ENCODE data around the gene EPS15. TPM values are rescaled to one million over a fixed set of nuclear protein-coding genes. Genes with fewer than 3 reads are reported as not detected.
"Not testable (repeated sequence)": the region's sequence is repeated elsewhere in the genome, so short reads cannot be mapped to it uniquely, and the experiment has no call there.

The EPS15 gene
- total RNA-seq, 1 donor from 2014 or later: 88.5 TPM

GRCh38 chr1:51454554-51454953 lies 64.5 kb downstream of the EPS15 start:
- Histone ChIP-seq H3K9me3 (no peaks in the 10 kb centered on the region), H3K27ac (no peak overlapping the region), H3K27me3 (no peaks in the 10 kb centered on the region), H3K36me3 (peaks cover 27% of the 10 kb centered on the region), H3K4me1 (no peaks in the 10 kb centered on the region), H3K4me3 (no peak overlapping the region)
- intact Hi-C loops (cut with DNase I): no loop called here
- TF ChIP-seq CTCF (IDR thresholded peaks at IDR 0.05): no peak
- DNase-seq: no peak
- ATAC-seq: no peak

GRCh38 chr1:51453010-51453409 lies 66.1 kb downstream of the EPS15 start:
- no peaks in the 10 kb centered on the region for H3K9me3 ChIP-seq
- intact Hi-C loops (cut with DNase I): no loop called here
- H3K4me3 ChIP-seq: no peak overlapping the region
- no peaks in the 10 kb centered on the region for H3K27me3 ChIP-seq
- H3K4me1 ChIP-seq: no peaks in the 10 kb centered on the region
- TF ChIP-seq CTCF (IDR thresholded peaks at IDR 0.05): no peak
- ATAC-seq: no peak
- no peak for DNase-seq
- no peak overlapping the region for H3K27ac ChIP-seq
- H3K36me3 ChIP-seq: peaks cover 13% of the 10 kb centered on the region

- peaks cover 17% of the 10 kb centered on the region for H3K36me3 ChIP-seq
- H3K4me1 ChIP-seq: peaks cover 12% of the 10 kb centered on the region
- H3K4me3 ChIP-seq; intact Hi-C loops (cut with DNase I); H3K27me3 ChIP-seq; H3K27ac ChIP-seq; H3K9me3 ChIP-seq; ATAC-seq; DNase-seq: not testable (repeated sequence)
Observed at GRCh38 chr1:51448844-51449454, 70.1 kb downstream of the EPS15 start.

- Histone ChIP-seq H3K36me3 (peaks cover 25% of the 10 kb centered on the region), H3K27ac (peak overlapping the region; percentile 44), H3K27me3 (no peaks in the 10 kb centered on the region), H3K4me3 (no peak overlapping the region), H3K4me1 (peaks cover 12% of the 10 kb centered on the region), H3K9me3 (no peaks in the 10 kb centered on the region)
- no peak for TF ChIP-seq CTCF (IDR thresholded peaks at IDR 0.05)
- intact Hi-C loops (cut with DNase I): no loop called here
- ATAC-seq (no peak), DNase-seq (no peak)
Observed at GRCh38 chr1:51445351-51446090, 73.5 kb downstream of the EPS15 start.

GRCh38 chr1:51444534-51445192 lies 74.4 kb downstream of the EPS15 start:
- H3K36me3 ChIP-seq: peaks cover 29% of the 10 kb centered on the region
- H3K9me3 ChIP-seq: no peaks in the 10 kb centered on the region
- TF ChIP-seq CTCF (IDR thresholded peaks at IDR 0.05): no peak
- H3K4me1 ChIP-seq: peaks cover 12% of the 10 kb centered on the region
- intact Hi-C loops (cut with DNase I): no loop called here
- no peaks in the 10 kb centered on the region for H3K27me3 ChIP-seq
- no peak overlapping the region for H3K4me3 ChIP-seq
- DNase-seq (no peak), ATAC-seq (no peak)
- H3K27ac ChIP-seq: no peak overlapping the region

GRCh38 chr1:51444096-51444495 lies 75.0 kb downstream of the EPS15 start:
- H3K4me3 ChIP-seq: no peak overlapping the region
- no peaks in the 10 kb centered on the region for H3K27me3 ChIP-seq
- TF ChIP-seq CTCF (IDR thresholded peaks at IDR 0.05): no peak
- DNase-seq: no peak
- no peaks in the 10 kb centered on the region for H3K9me3 ChIP-seq
- no peak overlapping the region for H3K27ac ChIP-seq
- intact Hi-C loops (cut with DNase I): no loop called here
- ATAC-seq: no peak
- peaks cover 12% of the 10 kb centered on the region for H3K4me1 ChIP-seq
- peaks cover 33% of the 10 kb centered on the region for H3K36me3 ChIP-seq
